ENCODE results near the gene WDR48.

Gene WDR48

GRCh38 chr3:39126532-39127071 lies 74.8 kb downstream of the WDR48 start:
- peak; percentile 73 to 81 for DNase-seq (ENCODE audit: low read depth in 2 of 2)
- no peak overlapping the region for H3K4me3 ChIP-seq (replicated peaks in 1 of 2; ENCODE audit: low read depth in 2 of 2, low read length in 2 of 2)
- peak; percentile 67 for TF ChIP-seq CTCF (IDR thresholded peaks at IDR 0.05; ENCODE audit: low read depth, low read length)

GRCh38 chr3:39127269-39127907 lies 75.6 kb downstream of the WDR48 start:
- TF ChIP-seq CTCF (IDR thresholded peaks at IDR 0.05; ENCODE audit: low read depth, low read length), result no peak
- H3K4me3 ChIP-seq (replicated peaks in 1 of 2; ENCODE audit: low read depth in 2 of 2, low read length in 2 of 2), result no peak overlapping the region
- no peak for DNase-seq (ENCODE audit: low read depth in 2 of 2)

DNA sequence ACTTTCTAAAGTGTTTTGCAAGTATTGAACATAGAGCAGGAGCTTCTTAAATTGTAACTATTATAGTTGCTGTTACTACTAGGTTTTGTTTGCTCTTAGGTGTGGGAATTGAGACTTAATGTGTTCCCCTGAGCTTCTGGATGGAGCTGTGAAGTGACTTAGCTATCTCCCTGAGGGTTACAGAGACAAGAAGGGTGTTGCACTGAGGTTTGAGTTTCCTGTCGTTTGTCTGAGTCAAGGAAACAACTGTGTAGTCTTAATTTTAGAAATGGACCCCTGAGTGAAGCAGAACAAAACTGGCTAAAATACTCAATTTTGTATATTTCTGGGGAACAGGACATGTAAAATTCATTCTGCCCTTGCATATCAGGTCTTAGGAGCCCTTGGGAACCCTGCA lies 76.1 kb downstream of the WDR48 start:
- no peak for DNase-seq (ENCODE audit: low read depth in 2 of 2)
- H3K4me3 ChIP-seq (replicated peaks in 1 of 2; ENCODE audit: low read depth in 2 of 2, low read length in 2 of 2), result no peak overlapping the region
- TF ChIP-seq CTCF (IDR thresholded peaks at IDR 0.05; ENCODE audit: low read depth, low read length), result no peak

DNA sequence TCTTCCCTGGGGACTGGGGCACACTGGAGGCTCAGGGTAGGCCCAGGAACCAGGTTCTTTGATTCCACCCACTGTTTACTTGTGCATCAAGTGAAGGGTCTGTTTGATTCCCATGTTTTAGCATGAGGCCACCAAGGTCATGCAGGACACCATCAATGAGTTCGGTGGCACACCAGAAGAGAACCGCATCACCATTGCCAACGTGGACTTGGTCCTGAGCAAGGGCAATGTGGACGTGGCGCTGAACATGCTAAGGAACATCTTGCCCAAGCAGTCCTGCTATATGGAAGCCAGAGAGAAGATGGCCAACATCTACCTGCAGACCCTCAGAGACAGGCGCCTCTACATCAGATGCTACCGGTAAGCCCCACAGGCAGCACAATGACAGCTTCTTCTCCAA lies 77.1 kb downstream of the WDR48 start:
- DNase-seq (ENCODE audit: low read depth in 2 of 2), result no peak
- TF ChIP-seq CTCF (IDR thresholded peaks at IDR 0.05; ENCODE audit: low read depth, low read length), result no peak
- no peak overlapping the region for H3K4me3 ChIP-seq (replicated peaks in 1 of 2; ENCODE audit: low read depth in 2 of 2, low read length in 2 of 2)

DNA sequence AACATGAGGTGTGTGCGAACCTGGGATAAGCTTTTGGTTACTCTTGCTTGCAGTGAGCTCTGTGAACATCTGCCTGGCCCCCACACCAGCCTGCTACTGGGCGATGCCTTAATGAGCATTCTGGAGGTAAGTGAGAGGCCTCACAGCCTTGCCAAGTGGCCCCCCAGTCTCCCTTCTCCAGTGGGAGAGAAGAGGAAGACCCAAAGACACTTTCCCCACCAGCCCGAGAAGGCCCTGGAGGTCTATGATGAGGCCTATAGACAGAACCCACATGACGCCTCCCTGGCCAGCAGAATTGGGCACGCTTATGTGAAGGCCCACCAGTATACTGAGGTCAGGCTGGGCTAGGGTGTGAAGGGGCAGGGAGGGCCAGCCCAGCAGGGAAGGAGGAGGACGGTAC lies 78.2 kb downstream of the WDR48 start:
- no peak for DNase-seq (ENCODE audit: low read depth in 2 of 2)
- no peak for TF ChIP-seq CTCF (IDR thresholded peaks at IDR 0.05; ENCODE audit: low read depth, low read length)
- H3K4me3 ChIP-seq (replicated peaks in 1 of 2; ENCODE audit: low read depth in 2 of 2, low read length in 2 of 2), result no peak overlapping the region

DNA sequence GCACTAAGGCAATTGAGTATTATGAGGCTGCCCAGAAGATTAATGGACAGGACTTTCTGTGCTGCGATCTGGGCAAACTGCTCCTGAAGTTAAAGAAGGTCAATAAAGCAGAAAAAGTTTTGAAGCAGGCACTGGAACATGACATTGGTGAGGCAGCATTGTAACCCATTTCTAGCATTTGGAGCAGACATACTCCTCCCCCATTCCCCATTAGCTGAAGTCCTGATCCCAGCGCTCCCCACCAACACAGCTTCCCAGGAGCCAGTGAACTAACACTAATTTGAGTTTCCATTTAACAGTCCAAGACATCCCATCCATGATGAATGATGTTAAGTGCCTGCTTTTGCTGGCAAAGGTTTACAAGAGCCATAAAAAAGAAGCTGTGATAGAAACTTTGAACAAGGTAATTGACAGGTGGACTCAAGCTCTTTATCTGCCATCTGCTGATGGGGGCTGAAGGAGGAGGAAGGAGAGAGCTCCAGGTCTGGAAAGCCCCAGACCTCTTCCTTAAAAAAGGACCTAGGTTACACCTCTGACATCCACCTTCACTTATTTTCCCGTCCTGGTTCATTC lies 79.0 kb downstream of the WDR48 start:
- no peak for TF ChIP-seq CTCF (IDR thresholded peaks at IDR 0.05; ENCODE audit: low read depth, low read length)
- H3K4me3 ChIP-seq (replicated peaks in 1 of 2; ENCODE audit: low read depth in 2 of 2, low read length in 2 of 2), result no peak overlapping the region
- no peak for DNase-seq (ENCODE audit: low read depth in 2 of 2)

Data from cardiac fibroblast (primary cell).